ENCODE data around the gene SPEF2.
A peak's percentile ranks its signal among the peaks of the same experiment; 100 is the strongest.

DNA sequence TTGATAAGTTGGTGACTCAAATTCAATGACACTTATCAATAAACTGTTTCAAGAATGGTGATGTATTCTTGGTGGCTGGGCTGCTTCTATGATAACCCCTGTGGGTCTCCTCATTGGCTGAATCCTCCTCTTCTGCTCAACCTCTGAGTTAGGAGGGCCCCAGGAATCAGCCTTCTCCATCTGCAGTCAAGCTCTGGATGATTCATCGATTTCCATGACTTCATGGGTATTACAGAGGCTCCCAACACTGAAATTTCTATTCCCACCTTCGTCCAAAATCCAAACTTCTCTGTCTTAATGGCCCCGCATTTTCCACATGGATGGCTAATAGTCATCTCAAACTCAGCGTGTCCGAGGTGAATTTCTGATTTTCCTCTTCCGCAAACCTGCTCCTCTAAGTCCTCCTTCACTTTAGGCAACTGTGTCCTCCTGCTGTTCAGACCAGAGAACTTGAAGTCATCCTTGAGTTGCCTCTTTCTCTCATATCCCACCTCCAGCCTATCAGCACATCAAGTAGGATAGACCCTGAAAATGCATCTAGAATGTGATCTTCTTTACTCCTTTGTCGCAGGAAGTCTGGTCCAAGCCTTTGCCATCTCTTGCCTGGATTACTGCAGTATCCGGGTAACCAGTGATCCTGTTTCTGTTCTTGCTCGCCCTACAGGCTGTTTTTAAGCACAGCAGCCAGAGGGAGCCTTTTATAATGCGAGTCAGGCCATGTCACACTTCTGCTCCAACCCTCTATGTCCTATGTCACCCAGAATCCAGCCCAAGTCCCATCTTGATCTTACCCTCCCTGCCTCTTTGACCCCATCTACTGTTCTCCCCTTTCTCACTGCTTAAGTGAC lies 197.7 kb downstream of the SPEF2 start:
- TF ChIP-seq, protein P1, sequence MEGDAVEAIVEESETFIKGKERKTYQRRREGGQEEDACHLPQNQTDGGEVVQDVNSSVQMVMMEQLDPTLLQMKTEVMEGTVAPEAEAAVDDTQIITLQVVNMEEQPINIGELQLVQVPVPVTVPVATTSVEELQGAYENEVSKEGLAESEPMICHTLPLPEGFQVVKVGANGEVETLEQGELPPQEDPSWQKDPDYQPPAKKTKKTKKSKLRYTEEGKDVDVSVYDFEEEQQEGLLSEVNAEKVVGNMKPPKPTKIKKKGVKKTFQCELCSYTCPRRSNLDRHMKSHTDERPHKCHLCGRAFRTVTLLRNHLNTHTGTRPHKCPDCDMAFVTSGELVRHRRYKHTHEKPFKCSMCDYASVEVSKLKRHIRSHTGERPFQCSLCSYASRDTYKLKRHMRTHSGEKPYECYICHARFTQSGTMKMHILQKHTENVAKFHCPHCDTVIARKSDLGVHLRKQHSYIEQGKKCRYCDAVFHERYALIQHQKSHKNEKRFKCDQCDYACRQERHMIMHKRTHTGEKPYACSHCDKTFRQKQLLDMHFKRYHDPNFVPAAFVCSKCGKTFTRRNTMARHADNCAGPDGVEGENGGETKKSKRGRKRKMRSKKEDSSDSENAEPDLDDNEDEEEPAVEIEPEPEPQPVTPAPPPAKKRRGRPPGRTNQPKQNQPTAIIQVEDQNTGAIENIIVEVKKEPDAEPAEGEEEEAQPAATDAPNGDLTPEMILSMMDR (IDR thresholded peaks at IDR 0.05) = peak in 1 of 7 experiments; percentile 15
- TF ChIP-seq POLR2A (IDR thresholded peaks at IDR 0.05) = no peak
- no peak for TF ChIP-seq POLR2AphosphoS5 (IDR thresholded peaks at IDR 0.05)
- no peak for TF ChIP-seq EP300 (IDR thresholded peaks at IDR 0.05)
